ENCODE results near the gene KRT26.

- TF ChIP-seq CTCF (IDR thresholded peaks at IDR 0.05 in 4 of 5, conservative IDR thresholded peaks at IDR 0.05 in 1 of 5) (no peak), POLR2A (IDR thresholded peaks at IDR 0.05) (no peak)
These were observed 47.6 kb upstream of the KRT26 start for GRCh38 chr17:40819528-40820125.
